GM21717 (cell line): Measurements from ENCODE around the gene FAM3C.
A peak's percentile ranks its signal among the peaks of the same experiment; 100 is the strongest.

Experiments
- ATAC-seq: cut with Tn5 transposase; IDR thresholded peaks from one replicate; pipeline ENCODE4 v1.9.1; 2021; ENCODE audit warnings: mild to moderate bottlenecking, moderate library complexity; ENCODE audit not compliant: unreplicated experiment

FAM3C gene

GRCh38 chr7:121411597-121411979 is 15.5 kb upstream of the FAM3C start:
- ATAC-seq = no peak

- no peak for ATAC-seq
Measured at GRCh38 chr7:121410829-121411596, 14.9 kb upstream of the FAM3C start.

- ATAC-seq = no peak
Measured at GRCh38 chr7:121406944-121407343, 10.8 kb upstream of the FAM3C start.

GRCh38 chr7:121406461-121406860 is 10.4 kb upstream of the FAM3C start:
- no peak for ATAC-seq

- no peak for ATAC-seq
Measured at GRCh38 chr7:121404348-121404747, 8.2 kb upstream of the FAM3C start.

- no peak for ATAC-seq
Measured at GRCh38 chr7:121402701-121403100, 6.6 kb upstream of the FAM3C start.

- no peak for ATAC-seq
Measured at GRCh38 chr7:121401896-121402295, 5.8 kb upstream of the FAM3C start.

GRCh38 chr7:121398246-121398645 is 2.1 kb upstream of the FAM3C start:
- no peak for ATAC-seq

- no peak for ATAC-seq
Measured at GRCh38 chr7:121397822-121398221, 1.7 kb upstream of the FAM3C start.

- ATAC-seq = no peak
Measured at GRCh38 chr7:121397361-121397760, 1.3 kb upstream of the FAM3C start.

GRCh38 chr7:121395494-121395960 is 581 bp downstream of the FAM3C start:
- peak; percentile 52 for ATAC-seq

GRCh38 chr7:121394709-121395140 is 1.4 kb downstream of the FAM3C start:
- peak; percentile 18 for ATAC-seq

GRCh38 chr7:121393005-121393366 is 3.1 kb downstream of the FAM3C start:
- ATAC-seq = no peak

- ATAC-seq = no peak
Measured at GRCh38 chr7:121392277-121393004, 3.7 kb downstream of the FAM3C start.

- ATAC-seq = no peak
Measured at GRCh38 chr7:121391686-121392085, 4.4 kb downstream of the FAM3C start.

GRCh38 chr7:121390617-121391016 is 5.5 kb downstream of the FAM3C start:
- no peak for ATAC-seq

- no peak for ATAC-seq
Measured at GRCh38 chr7:121390109-121390508, 6.0 kb downstream of the FAM3C start.

GRCh38 chr7:121388950-121389349 is 7.2 kb downstream of the FAM3C start:
- ATAC-seq = no peak

GRCh38 chr7:121385800-121386179 is 10.3 kb downstream of the FAM3C start:
- ATAC-seq = peak; percentile 94

GRCh38 chr7:121385056-121385799 is 10.9 kb downstream of the FAM3C start:
- ATAC-seq = no peak

GRCh38 chr7:121384265-121384664 is 11.8 kb downstream of the FAM3C start:
- ATAC-seq = no peak
